ENCODE data around the gene SUFU.

Gene SUFU

GRCh38 chr10:102597131-102597991, 93.6 kb downstream of the SUFU start:
- ChIA-PET CTCF (interaction anchor here (0.8 to 2.3 kb wide), 2 partner anchors 13 to 365 kb away, joined by 7 to 9 read pairs; no protein-coding TSS in a partner anchor), POLR2A (interaction anchor here (0.9 kb wide), 1 partner anchor 10 kb away, joined by 3 read pairs; no protein-coding TSS in a partner anchor)
- TF ChIP-seq L3MBTL2 (conservative IDR thresholded peaks at IDR 0.05) = no peak
- TF ChIP-seq NFRKB (IDR thresholded peaks at IDR 0.05) = no peak

GRCh38 chr10:102598243-102598642, 94.5 kb downstream of the SUFU start:
- no peak for TF ChIP-seq HDGF (IDR thresholded peaks at IDR 0.05; ENCODE audit: borderline replicate concordance)
- no peak for TF ChIP-seq BHLHE40 (IDR thresholded peaks at IDR 0.05; ENCODE audit: borderline replicate concordance)
- TF ChIP-seq NFRKB (IDR thresholded peaks at IDR 0.05) = no peak
- TF ChIP-seq SUZ12 (IDR thresholded peaks at IDR 0.05) = no peak
- TF ChIP-seq CTBP1 (IDR thresholded peaks at IDR 0.05; ENCODE audit: borderline replicate concordance) = no peak
- no peak for TF ChIP-seq LEF1 (IDR thresholded peaks at IDR 0.05; ENCODE audit: borderline replicate concordance)
- TF ChIP-seq ARNT (IDR thresholded peaks at IDR 0.05) = no peak
- no peak for TF ChIP-seq PKNOX1 (IDR thresholded peaks at IDR 0.05)
- no peak for TF ChIP-seq ZNF384 (IDR thresholded peaks at IDR 0.05)
- no peak for TF ChIP-seq FOXA1 (IDR thresholded peaks at IDR 0.05)
- no peak for TF ChIP-seq ELF4 (IDR thresholded peaks at IDR 0.05)
- no peak for TF ChIP-seq SP1 (IDR thresholded peaks at IDR 0.05)
- no peak for TF ChIP-seq FOXM1 (IDR thresholded peaks at IDR 0.05; ENCODE audit: borderline replicate concordance)
- no peak for TF ChIP-seq L3MBTL2 (conservative IDR thresholded peaks at IDR 0.05)
- TF ChIP-seq TARDBP (IDR thresholded peaks at IDR 0.05) = no peak
- TF ChIP-seq FOXK2 (IDR thresholded peaks at IDR 0.05) = no peak
- DNase-seq (ENCODE audit: extremely low spot score) = no peak
- ChIA-PET CTCF (no interaction called here), POLR2A (no interaction called here)

More at GRCh38 chr10:102597131-102597991, 93.6 kb downstream of the SUFU start:
- DNase-seq (ENCODE audit: extremely low spot score) = no peak

GRCh38 chr10:102599565-102600327, 96.0 kb downstream of the SUFU start:
- ChIA-PET POLR2A (interaction anchor here (0.9 kb wide), 1 partner anchor 47 kb away, joined by 3 read pairs; no protein-coding TSS in a partner anchor), CTCF (interaction anchor here (1.4 kb wide), 1 partner anchor 11 kb away, joined by 4 read pairs; no protein-coding TSS in a partner anchor)
- DNase-seq (ENCODE audit: extremely low spot score) = no peak
- TF ChIP-seq TARDBP (IDR thresholded peaks at IDR 0.05) (no peak), SP1 (IDR thresholded peaks at IDR 0.05) (no peak), L3MBTL2 (conservative IDR thresholded peaks at IDR 0.05) (no peak), ELF4 (IDR thresholded peaks at IDR 0.05) (no peak)

- no peak for TF ChIP-seq SP1 (IDR thresholded peaks at IDR 0.05)
- TF ChIP-seq TARDBP (IDR thresholded peaks at IDR 0.05) = no peak
- TF ChIP-seq L3MBTL2 (conservative IDR thresholded peaks at IDR 0.05) = no peak
- ChIA-PET CTCF (interaction anchor here (1.4 to 2.0 kb wide), 2 partner anchors 10 to 14 kb away, joined by 4 to 6 read pairs; no protein-coding TSS in a partner anchor), POLR2A (interaction anchor here (0.9 kb wide), 1 partner anchor 46 kb away, joined by 3 read pairs; no protein-coding TSS in a partner anchor)
- DNase-seq (ENCODE audit: extremely low spot score) = no peak
Observed at GRCh38 chr10:102600816-102601215, 97.0 kb downstream of the SUFU start.

- TF ChIP-seq FOXK2 (IDR thresholded peaks at IDR 0.05) (no peak), NFRKB (IDR thresholded peaks at IDR 0.05) (no peak), CTBP1 (IDR thresholded peaks at IDR 0.05; ENCODE audit: borderline replicate concordance) (no peak), L3MBTL2 (conservative IDR thresholded peaks at IDR 0.05) (no peak), ZNF384 (IDR thresholded peaks at IDR 0.05) (no peak)
- CTCF ChIA-PET = interaction anchor here (2.0 kb wide), 1 partner anchor 13 kb away, joined by 6 read pairs; no protein-coding TSS in a partner anchor
- POLR2A ChIA-PET = interaction anchor here (1.1 kb wide), 1 partner anchor 99 kb away, joined by 5 read pairs; the partner anchor contains the start of gene ACTR1A
- DNase-seq (ENCODE audit: extremely low spot score) = no peak
Observed at GRCh38 chr10:102601639-102602038, 97.9 kb downstream of the SUFU start.

GRCh38 chr10:102602272-102603045, 98.7 kb downstream of the SUFU start:
- POLR2A ChIA-PET = interaction anchor here (1.1 kb wide), 1 partner anchor 100 kb away, joined by 5 read pairs; the partner anchor contains the start of gene ACTR1A

More at GRCh38 chr10:102602272-102603045, 98.7 kb downstream of the SUFU start:
- no peak for TF ChIP-seq TARDBP (IDR thresholded peaks at IDR 0.05)
- TF ChIP-seq PKNOX1 (IDR thresholded peaks at IDR 0.05) = no peak
- TF ChIP-seq LEF1 (IDR thresholded peaks at IDR 0.05; ENCODE audit: borderline replicate concordance) = no peak
- TF ChIP-seq ELF4 (IDR thresholded peaks at IDR 0.05) = no peak
- TF ChIP-seq SUZ12 (IDR thresholded peaks at IDR 0.05) = no peak
- TF ChIP-seq CTBP1 (IDR thresholded peaks at IDR 0.05; ENCODE audit: borderline replicate concordance) = no peak
- TF ChIP-seq FOXM1 (IDR thresholded peaks at IDR 0.05; ENCODE audit: borderline replicate concordance) = no peak
- no peak for TF ChIP-seq FOXA1 (IDR thresholded peaks at IDR 0.05)
- no peak for DNase-seq (ENCODE audit: extremely low spot score)
- CTCF ChIA-PET = interaction anchor here (0.7 to 2.0 kb wide), 2 partner anchors 8 to 13 kb away, joined by 4 to 6 read pairs; no protein-coding TSS in a partner anchor
